ENCODE measurements around the gene OTUB1.

The OTUB1 gene

DNA sequence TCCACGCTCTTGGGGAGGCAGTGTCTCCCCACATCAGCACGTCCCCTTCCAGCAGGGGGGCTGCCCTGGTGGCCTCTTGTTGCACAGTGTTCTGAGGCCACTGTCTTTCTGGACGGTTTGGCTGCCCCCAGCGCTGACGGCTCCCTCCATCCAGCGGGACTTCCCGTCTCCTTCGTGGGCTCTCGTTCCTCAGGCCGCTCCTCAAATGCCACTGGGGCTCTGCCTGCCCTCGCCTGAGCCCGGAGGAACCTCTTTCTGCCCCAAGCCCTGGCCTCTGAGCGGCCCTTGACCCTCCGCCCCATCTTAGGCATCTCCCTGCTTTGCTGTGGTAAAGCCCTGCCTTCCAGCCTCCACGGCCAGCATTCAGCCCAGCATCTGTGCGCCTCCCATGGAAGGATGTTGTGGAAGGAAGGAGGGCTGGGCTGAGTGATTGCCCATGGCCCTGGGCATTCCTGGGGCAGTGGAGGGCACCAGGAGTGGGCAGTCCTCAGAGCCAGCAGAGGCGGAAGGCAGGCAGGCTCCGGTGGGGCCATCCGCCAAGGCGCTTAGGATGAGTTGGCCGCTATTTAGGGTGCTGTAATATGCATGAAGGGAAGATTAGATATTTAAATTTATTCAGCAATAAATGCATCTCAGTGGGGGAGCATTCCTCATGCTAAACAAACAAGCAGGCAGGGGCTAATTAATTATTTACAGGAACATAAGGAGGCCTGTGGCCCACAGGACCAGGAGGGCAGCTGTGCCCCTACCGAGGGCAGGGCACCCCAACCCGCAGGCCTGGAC lies 17.8 kb downstream of the OTUB1 start:
- in situ Hi-C loops (cut with HindIII; ENCODE audit: low sequenced_read_pairs), result loop anchor here (10.0 kb wide), 2 partner anchors 49 to 131 kb away; no protein-coding TSS in a partner anchor

DNA sequence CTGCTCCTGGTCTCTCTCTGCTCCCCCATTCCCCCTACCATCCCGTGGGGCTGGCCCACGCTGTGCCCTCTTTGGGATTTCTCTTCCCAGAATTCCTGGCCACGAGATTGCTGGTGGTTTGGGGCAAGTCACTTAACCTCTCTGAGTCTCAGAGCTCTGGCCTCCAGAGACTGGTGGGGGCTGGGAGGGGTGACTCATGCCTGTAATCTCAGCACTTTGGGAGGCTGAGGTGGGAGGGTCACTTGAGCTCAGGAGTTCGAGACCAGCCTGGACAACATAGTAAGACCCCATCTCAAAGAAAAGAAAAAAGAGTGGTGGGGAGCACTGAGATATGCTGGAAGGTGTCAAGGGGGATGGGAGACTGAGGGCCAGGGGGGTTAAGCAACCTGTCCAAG lies 18.3 kb downstream of the OTUB1 start:
- in situ Hi-C loops (cut with HindIII; ENCODE audit: low sequenced_read_pairs), result loop anchor here (10.0 kb wide), 2 partner anchors 50 to 130 kb away; no protein-coding TSS in a partner anchor

DNA sequence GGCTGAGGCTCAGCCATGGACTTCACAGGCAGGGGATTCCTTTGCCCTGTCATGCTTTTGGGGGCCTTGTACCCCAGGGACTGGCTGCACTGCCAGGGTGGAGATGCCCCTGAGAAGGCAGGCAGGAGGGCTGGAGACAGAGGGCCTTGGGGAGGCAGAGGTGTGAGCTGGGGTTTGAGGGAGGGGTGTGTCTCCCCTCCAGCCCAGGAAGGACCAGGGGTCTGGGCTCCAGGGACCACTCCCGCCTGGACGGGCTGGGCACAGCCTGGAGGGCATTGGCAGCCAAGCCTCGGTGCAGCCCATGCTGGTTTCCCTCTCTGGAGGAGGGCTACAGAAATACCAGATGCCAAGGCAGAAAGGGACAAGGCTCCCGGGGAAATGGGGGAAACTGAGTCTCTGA lies 19.5 kb downstream of the OTUB1 start:
- in situ Hi-C loops (cut with HindIII; ENCODE audit: low sequenced_read_pairs), result loop anchor here (5.0 to 10.0 kb wide), 3 partner anchors 51 to 129 kb away; no protein-coding TSS in a partner anchor

DNA sequence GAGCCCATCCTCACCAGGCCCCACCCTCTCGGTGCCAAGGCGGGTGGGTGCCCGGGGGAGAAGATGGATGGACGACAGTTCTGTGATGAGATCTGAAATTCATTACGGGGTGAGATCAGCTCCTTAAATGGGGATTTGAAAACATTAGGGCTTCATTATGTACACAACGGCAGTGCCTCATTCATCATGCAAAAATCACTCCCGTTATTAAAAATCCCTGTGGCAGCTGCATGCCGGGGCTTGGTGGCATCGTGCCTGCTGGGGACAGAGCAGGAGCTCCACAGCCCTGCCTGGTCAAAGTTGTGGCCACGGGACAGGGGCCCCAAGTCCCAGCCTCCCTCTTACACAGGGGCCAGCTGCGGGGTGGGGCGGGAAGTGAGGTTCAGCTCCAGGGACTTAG lies 20.2 kb downstream of the OTUB1 start:
- in situ Hi-C loops (cut with HindIII; ENCODE audit: low sequenced_read_pairs), result loop anchor here (5.0 to 10.0 kb wide), 3 partner anchors 52 to 128 kb away; no protein-coding TSS in a partner anchor

DNA sequence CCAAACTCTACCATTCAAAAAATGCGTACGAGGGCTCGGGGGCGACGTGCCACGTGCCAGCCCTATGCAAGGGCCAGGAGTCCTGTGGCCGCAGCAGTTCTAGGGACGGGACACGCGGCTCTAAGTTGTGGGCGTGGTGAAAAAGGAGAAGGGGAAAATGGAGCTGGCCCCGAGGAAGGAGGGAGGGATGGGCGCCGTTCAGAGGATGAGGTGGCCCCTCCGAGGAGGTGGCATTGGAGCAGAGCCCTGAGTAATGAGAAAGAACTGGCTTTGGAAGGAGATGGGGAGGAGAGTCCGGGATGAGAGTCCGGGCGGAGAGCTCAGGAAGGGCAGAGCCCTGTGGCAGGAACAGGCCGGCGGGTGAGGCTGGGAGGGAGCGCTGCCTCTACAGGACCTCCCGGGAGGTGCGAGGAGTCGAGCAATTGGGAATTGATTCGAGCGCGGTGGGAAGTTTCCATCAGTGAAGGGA lies 21.0 kb downstream of the OTUB1 start:
- in situ Hi-C loops (cut with HindIII; ENCODE audit: low sequenced_read_pairs), result loop anchor here (5.0 to 10.0 kb wide), 3 partner anchors 52 to 128 kb away; no protein-coding TSS in a partner anchor

DNA sequence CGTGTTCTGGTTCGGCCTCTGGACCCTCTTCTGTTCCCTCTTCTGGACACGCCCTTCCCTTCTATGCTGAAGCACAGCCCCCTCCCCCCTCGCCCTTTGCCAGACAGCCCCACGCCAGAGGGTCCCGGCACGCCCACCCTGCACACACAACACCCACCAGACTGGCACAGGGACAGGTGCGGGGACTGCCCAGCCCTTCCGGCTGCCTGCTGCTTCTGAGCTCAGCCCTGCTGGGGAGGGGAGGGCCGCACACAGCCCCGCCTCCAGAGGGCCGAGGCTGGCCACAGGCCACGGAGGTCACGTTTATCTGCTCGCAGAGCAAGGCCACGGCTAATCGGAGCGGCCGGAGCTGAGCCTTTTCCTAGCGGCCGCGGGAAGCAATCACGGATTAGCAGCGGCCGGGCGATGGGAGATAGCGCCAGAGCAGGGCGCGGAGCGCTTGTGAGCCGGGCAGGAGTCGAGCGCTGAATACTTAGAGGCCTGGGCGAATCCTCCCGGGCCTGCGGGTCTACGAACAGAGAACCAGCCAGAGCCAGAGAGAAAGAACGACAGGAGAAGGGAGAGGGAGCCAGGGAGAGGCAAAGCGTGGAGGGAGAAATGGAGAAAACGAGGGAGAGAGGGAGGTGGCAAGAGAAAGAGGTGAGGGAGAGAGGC lies 21.5 kb downstream of the OTUB1 start:
- in situ Hi-C loops (cut with HindIII; ENCODE audit: low sequenced_read_pairs), result loop anchor here (5.0 to 10.0 kb wide), 3 partner anchors 53 to 127 kb away; no protein-coding TSS in a partner anchor

DNA sequence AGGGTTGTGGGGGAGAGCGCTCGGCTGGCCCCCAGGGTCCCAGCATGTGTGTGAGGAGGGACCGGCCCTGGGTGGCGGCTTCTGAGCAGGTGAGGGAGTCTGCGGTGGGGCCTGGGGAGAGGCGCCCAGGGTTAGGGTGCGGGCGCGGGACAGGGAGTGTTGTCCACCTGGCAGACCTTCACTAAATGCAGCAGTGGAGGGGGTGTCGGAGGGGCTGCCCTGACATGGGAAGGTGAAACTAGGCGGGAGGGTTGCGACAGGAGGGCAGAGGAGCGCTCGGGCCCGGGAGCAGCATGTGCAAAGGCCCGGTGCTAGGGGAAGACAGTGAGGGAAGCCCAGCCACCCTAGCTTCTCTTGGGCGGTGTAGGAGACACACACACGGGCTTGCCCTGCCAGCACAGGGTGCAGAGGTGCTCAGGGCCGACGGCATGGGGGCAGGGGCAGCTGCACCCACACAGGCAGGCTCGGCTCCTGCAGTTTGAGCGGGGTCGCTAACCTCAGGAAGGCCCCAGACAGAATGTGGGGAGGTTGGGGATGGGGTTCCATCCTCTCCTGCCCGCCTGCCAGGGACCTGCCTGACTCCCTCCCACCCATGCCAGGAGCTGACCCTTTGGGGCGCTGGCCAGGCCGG lies 22.2 kb downstream of the OTUB1 start:
- in situ Hi-C loops (cut with HindIII; ENCODE audit: low sequenced_read_pairs), result loop anchor here (5.0 to 10.0 kb wide), 3 partner anchors 54 to 126 kb away; no protein-coding TSS in a partner anchor

DNA sequence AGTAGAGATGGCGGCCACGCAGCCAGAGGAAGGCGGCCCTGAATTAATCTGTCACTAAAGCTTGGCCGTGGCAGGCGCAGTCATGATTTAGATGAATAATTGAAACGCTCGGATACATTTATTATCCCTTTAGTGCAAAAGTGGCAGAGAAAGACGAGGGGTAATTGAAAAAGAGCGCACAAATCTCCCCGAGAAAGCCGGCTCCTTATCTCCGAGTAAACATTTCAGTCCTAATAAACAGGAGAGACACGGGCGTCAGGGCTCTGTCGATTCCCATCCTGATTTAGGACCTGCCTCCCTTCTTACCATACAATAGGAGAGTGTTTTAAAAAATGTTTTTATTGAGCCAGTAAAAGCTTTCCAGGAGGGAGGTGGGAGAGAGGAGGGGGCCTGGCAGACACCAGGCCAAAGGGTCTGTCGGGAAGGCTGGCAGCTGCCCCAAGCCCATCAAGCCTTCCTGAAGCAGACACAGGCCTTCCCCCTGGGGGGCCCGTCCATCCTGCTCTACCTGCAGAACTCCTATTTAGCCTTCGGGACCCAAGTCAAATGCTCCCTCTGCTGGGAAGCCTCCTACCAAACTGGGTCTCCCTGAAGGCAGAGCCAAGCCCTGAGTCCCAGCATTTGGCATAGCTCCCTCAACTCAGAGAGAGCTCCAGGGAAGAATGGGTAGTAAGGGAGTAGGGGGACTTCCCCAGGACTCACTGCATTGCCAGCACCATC lies 22.8 kb downstream of the OTUB1 start:
- in situ Hi-C loops (cut with HindIII; ENCODE audit: low sequenced_read_pairs), result loop anchor here (5.0 to 10.0 kb wide), 3 partner anchors 54 to 126 kb away; no protein-coding TSS in a partner anchor

DNA sequence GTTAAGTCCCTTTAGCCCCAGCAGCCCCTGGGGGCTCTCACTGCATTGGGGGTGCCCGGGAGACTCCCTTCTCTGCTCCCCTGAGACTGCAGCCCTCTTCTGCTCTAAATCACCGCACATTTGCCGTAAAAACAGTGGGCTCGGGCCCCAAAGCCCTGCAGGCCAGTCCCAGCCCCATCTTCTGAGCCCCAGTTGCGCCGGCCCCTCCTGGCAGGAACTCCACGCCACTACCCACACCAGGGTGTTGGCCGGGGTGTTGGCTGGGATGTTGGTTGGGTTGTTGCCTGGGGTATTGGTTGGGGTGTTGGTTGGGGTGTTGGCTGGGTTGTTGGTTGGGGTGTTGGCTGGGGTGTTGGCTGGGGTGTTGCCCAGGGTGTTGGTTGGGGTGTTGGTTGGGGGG lies 23.5 kb downstream of the OTUB1 start:
- in situ Hi-C loops (cut with HindIII; ENCODE audit: low sequenced_read_pairs), result loop anchor here (5.0 to 10.0 kb wide), 3 partner anchors 55 to 125 kb away; no protein-coding TSS in a partner anchor

DNA sequence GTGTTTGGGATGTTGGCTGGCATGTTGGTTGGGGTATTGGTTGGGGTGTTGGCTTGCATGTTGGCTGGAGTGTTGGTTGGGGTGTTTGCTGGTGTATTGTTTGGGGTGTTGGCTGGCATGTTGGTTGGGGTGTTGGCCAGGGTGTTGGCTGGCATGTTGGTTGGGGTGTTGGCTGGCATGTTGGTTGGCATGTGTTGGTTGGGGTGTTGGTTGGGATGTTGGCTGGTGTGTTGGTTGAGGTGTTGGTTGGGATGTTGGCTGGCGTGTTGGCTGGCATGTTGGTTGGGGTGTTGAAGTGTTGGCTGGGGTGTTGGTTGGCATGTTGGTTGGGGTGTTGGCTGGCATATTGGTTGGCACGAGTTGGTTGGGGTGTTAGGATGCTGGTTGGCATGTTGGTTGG lies 24.5 kb downstream of the OTUB1 start:
- in situ Hi-C loops (cut with HindIII; ENCODE audit: low sequenced_read_pairs), result no loop called here

DNA sequence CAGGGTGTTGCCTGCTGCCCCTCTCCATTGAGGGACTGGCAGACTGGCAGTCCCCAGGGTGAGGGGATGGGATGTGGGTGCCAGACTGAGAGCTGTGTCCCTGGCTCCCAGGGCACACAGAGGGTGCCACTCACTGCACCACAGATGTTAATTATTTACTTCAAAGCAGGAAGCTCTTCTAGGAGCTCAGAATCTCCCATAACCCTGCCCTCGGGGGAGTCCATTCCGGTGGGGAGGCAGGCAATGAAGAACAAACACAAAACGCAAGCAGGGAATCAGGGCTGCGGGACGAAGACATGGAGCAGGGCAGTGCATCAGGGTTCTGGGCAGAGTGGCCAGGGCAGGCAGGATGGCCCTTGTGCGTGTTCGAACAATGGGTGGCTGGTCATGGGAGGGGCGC lies 25.1 kb downstream of the OTUB1 start:
- in situ Hi-C loops (cut with HindIII; ENCODE audit: low sequenced_read_pairs), result no loop called here

DNA sequence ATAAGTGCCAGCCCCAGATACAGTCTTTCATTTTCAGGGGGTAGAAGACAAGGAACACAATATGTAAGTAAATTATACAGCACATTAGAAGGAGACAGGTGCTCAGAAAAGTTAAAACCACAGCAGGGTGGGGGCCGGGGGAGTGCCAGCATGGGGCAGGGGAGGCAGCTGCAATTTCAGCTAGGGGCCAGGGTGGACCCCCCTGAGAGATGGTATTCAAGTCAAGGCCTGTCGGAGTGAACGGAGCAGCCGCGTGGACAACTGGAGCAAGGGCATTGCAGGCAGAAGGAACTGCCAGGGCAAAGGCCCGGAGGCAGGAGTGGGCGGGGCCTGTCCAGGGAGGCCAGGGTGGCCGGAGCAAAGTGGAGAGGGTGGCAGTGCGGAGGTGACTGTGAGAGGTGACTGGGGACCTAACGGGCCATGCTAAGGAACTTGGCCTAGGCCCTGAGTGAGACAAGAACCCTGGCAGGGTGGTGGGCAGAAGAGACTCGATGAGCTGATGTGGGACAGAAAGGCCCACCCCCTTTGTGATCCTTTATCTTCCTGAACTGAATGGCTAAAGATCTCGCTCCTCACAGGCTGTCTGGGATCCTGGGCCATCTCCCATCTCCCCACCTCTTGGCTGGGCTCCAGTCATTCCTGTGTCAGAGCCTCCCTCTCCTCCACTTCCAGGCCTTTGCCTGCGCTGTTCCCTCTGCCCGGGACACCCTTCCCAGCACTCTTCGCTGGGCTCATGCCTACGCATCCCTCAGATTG lies 27.1 kb downstream of the OTUB1 start:
- in situ Hi-C loops (cut with HindIII; ENCODE audit: low sequenced_read_pairs), result no loop called here

DNA sequence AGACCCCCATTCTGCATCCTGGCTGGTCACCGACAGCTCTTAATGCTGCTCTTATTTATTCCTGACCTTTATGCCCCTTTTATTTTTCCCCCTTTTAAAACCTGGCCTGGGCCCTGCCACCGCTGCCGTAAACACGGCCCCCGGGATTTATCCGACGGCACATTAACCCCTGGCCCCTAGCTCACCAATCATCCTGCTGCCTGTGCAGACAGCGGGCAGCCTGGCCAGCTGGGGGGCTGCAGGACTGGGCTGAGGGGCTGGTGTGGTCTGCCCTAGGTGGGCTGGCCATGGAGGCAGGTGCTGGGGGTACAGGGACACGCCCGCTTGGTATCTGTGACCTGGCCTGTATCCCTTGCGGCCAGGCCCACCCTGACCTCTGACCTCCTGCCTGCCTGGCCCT lies 28.1 kb downstream of the OTUB1 start:
- in situ Hi-C loops (cut with HindIII; ENCODE audit: low sequenced_read_pairs), result no loop called here

DNA sequence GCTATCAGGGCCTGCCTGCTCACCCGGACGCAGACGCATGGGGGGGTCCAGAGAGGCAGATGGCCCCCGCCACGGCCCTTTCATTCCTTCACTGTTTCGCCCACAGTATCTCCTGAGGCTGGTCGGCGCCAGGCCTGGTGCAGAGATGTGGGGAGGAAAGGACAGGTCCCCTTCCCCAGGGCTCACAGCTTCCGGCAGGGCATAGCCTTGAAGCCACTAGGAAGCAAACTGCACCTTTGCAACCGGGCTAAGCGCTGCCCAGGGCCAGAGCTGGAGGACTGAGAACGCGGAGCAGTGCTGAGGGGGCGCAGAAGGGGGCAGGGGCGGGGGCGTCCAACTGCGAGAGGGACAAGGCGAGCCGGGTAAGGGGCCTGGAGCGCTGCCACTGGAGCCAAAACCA lies 29.3 kb downstream of the OTUB1 start:
- in situ Hi-C loops (cut with HindIII; ENCODE audit: low sequenced_read_pairs), result no loop called here

DNA sequence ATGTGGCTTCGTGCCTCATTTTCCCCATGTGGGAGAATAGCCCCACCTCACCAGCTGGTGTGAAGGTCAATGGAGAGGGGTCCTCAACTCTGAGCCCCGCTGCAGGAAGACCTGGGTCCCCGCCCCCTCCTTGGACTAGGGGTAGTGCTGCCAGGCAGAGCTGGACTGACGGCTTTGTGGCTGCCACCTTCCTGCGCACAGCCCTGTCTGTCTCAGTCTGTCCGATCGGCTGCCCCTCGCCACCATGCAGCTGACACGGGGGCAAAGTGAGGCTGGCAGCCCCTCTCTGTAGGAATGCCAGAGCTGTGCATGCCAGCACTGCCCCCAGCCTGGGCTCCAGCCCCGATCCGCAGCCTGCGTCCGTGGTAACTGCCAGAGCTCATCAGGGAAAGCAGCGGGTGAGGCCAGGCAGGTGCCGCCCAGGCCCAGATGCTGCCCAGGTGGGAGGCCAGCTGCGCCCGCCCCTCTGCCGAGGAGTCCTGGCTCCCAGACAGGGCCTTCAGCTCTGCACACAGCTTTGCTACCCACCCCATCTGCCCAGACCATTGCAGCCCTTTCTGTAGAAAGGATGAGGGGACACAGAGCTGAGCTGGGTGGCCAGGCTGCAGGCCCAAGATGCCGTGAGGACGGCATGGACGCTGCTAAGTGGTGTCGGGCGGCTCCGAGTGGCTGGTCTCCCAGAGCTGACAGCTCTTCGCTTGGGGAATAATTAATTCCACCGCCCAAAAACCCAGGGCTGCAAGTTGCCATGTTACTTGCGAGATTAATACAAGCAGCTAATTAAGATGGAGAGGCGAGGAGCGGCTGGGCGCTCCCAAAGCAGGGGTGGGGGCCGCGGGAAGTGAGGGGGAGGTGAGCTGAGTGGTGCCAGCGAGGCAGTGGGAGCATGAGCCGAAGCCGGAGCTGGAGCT lies 30.0 kb downstream of the OTUB1 start:
- in situ Hi-C loops (cut with HindIII; ENCODE audit: low sequenced_read_pairs), result no loop called here

DNA sequence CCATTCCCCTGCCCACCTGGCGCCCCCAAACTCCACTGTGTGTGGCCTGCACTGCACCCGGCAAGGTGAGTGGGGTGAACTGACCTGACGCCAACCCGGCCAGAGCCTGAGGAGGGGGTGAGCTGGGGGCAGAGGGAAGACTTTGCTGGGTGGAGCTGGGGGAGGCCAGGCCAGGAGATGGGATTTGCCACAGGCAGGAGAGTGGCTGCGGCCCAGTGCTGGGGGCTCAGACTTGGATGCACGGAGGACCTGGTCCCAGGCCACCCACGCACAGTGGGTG lies 31.6 kb downstream of the OTUB1 start:
- in situ Hi-C loops (cut with HindIII; ENCODE audit: low sequenced_read_pairs), result no loop called here

DNA sequence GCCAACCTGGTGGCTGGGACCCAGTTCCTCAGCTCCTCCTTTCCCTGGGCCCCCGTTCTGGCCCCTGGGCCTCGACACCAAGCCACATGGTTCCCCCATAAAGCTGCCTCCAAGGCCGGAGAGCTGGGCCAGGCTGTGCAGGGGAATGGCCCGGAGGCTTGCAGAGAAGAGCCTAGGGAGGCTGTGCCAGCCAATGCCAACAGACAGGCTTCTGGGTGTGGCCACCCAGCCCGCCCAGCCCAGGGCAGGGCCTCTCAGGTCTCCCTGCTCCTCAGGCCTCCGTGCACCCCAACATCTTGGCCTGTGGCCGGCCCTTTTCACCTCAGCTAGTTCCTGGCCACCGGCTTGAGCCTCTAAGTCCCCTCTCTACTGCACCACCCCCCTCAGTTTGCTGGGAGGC lies 32.1 kb downstream of the OTUB1 start:
- in situ Hi-C loops (cut with HindIII; ENCODE audit: low sequenced_read_pairs), result no loop called here

DNA sequence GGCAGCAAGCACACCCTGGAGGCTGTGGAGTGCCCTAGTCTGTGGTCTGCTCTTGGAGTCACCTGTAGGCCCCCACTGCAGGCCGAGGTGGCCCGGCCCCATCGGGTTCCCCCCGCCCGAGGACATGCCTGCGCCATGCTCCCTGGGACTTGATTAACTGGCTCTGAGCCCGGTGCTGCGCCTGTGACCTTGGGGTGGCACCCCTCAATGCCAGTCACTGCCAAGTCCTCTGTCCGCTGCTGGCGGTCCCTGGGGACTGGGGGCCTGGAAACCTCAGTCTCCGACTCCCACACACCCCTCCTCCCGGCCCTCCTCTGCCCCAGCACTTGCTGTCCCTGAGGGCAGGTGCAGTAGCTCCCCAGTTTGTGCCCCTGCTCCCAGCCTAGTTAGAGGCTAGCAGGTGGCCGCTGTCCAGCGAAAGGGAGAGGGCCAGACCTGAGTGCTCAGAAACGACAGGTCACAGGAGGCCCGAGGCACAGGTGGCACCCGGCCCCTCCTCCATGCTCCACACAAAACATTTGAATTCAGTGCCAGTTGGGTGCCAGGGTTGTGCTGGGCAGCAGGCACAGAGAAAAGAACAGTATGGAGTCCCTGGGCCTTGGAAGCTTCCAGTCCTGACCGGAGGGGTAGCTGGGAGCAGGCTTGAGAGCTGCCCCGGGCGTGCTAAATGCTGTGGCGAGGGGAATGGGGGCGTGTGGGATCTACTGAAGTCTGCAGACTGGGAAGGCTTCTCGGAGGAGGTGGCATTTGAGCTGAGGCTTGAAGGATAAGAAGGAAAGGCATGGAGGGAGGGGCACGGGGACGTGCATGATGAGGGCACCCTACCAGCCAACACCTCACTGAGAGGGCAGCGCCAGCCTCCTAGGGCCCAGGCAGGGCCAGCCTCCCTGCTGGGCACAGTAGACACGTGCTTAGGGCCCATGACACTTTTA lies 33.1 kb downstream of the OTUB1 start:
- in situ Hi-C loops (cut with HindIII; ENCODE audit: low sequenced_read_pairs), result no loop called here

Data from DLD1 (cell line).